AG04449 (cell line): ENCODE measurements around the gene ASB15.
A peak's percentile ranks its signal among the peaks of the same experiment; 100 is the strongest.

Source experiments
- CTCF ChIA-PET: fragments of 350-600 bp; formaldehyde crosslinking; extraction: SDS; loops from one replicate; lab custom pipeline; 2021; ENCODE audit warnings: antibody characterized with exemption; lab: Yijun Ruan, JAX
- POLR2A ChIA-PET: fragments of 400-600, 350-600 bp; formaldehyde crosslinking; extraction: SDS; loops from one replicate; lab custom pipeline; 2020; ENCODE audit warnings: antibody characterized with exemption, inconsistent platforms; lab: Yijun Ruan, JAX
- DNase-seq: peaks from one replicate; pipeline ENCODE4 v3.0.0-alpha.2; 2010; ENCODE audit warnings: low read depth, low spot score
- H3K4me3 ChIP-seq: 2 replicates; pipeline ENCODE4 v1.5.1; 2011; ENCODE audit warnings: low read depth, mild to moderate bottlenecking, control low read depth, low read length
- CTCF ChIP-seq: IDR thresholded peaks from one replicate; pipeline ENCODE4 v1.5.1; 2011; ENCODE audit warnings: mild to moderate bottlenecking, moderate library complexity, low read length, control low read depth, inconsistent platforms; ENCODE audit not compliant: insufficient read depth; ENCODE audit errors: missing control alignments

The ASB15 gene

GRCh38 chr7:123682690-123683089, 81.1 kb downstream of the ASB15 start:
- no peak overlapping the region for H3K4me3 ChIP-seq
- CTCF ChIA-PET, result interaction anchor here (0.7 to 5.9 kb wide), 21 partner anchors 9 to 193 kb away, joined by 3 to 58 read pairs (median 5); partner anchors contain the start of gene WASL
- peak; percentile 34 for DNase-seq
- POLR2A ChIA-PET, result no interaction called here
- peak; percentile 25 for TF ChIP-seq CTCF

- DNase-seq, result no peak
- H3K4me3 ChIP-seq, result no peak overlapping the region
- POLR2A ChIA-PET, result no interaction called here
- CTCF ChIA-PET, result interaction anchor here (1.3 to 1.5 kb wide), 3 partner anchors 12 to 178 kb away, joined by 3 to 8 read pairs (median 3); no protein-coding TSS in a partner anchor
- TF ChIP-seq CTCF, result no peak
These were observed 85.5 kb downstream of the ASB15 start for GRCh38 chr7:123687161-123687560.

- no peak overlapping the region for H3K4me3 ChIP-seq
- POLR2A ChIA-PET, result no interaction called here
- TF ChIP-seq CTCF, result no peak
- CTCF ChIA-PET, result interaction anchor here (1.2 kb wide), 3 partner anchors 15 to 179 kb away, joined by 3 to 4 read pairs (median 3); no protein-coding TSS in a partner anchor
- no peak for DNase-seq
These were observed 86.1 kb downstream of the ASB15 start for GRCh38 chr7:123687727-123688126.
